ENCODE measurements around the gene CASD1.

GRCh38 chr7:94547126-94547525 is 37.5 kb downstream of the CASD1 start:
- TF ChIP-seq CTCF (IDR thresholded peaks at IDR 0.05) (no peak), POLR2AphosphoS5 (IDR thresholded peaks at IDR 0.05) (no peak), POLR2A (IDR thresholded peaks at IDR 0.05) (no peak), EP300 (IDR thresholded peaks at IDR 0.05; ENCODE audit: low read depth) (no peak)

Data from transverse colon (tissue), 4 donors.